RCC 7860 (cell line): ENCODE results near the gene RNF135.
"Not testable (repeated sequence)": the region's sequence is repeated elsewhere in the genome, so short reads cannot be mapped to it uniquely, and the experiment has no call there.

Experiments used
- DNase-seq: peaks from one replicate; pipeline ENCODE4 v3.0.0-alpha.2; 2015; ENCODE audit warnings: low spot score
- FAIRE-seq: peaks from 2 replicates; lab custom pipeline; 2012; peaks lifted over from hg19 to GRCh38; lab: Jason Lieb, UNC

RNF135 gene

GRCh38 chr17:30997270-30997669 is 26.4 kb downstream of the RNF135 start:
- DNase-seq (no peak), FAIRE-seq (no peak)

- FAIRE-seq (no peak), DNase-seq (no peak)
These were observed 27.0 kb downstream of the RNF135 start for GRCh38 chr17:30997842-30998241.

GRCh38 chr17:31002047-31002446 is 31.2 kb downstream of the RNF135 start:
- DNase-seq: no peak
- FAIRE-seq: no peak

- DNase-seq: no peak
- no peak for FAIRE-seq
These were observed 32.5 kb downstream of the RNF135 start for GRCh38 chr17:31003225-31003866.

- FAIRE-seq (no peak), DNase-seq (no peak)
These were observed 33.3 kb downstream of the RNF135 start for GRCh38 chr17:31004160-31004559.

- no peak for FAIRE-seq
- no peak for DNase-seq
These were observed 37.0 kb downstream of the RNF135 start for GRCh38 chr17:31007695-31008373.

GRCh38 chr17:31008374-31009041 is 37.7 kb downstream of the RNF135 start:
- FAIRE-seq: no peak
- DNase-seq: peak; percentile 46

- FAIRE-seq: not testable (repeated sequence)
- peak; percentile 11 for DNase-seq
These were observed 38.3 kb downstream of the RNF135 start for GRCh38 chr17:31009042-31009702.

- DNase-seq, FAIRE-seq: not testable (repeated sequence)
These were observed 39.2 kb downstream of the RNF135 start for GRCh38 chr17:31010014-31010413.

GRCh38 chr17:31013844-31014243 is 43.0 kb downstream of the RNF135 start:
- no peak for FAIRE-seq
- DNase-seq: no peak

GRCh38 chr17:31015639-31016038 is 44.8 kb downstream of the RNF135 start:
- DNase-seq (no peak), FAIRE-seq (no peak)

GRCh38 chr17:31019004-31019403 is 48.2 kb downstream of the RNF135 start:
- DNase-seq (no peak), FAIRE-seq (no peak)

- not testable (repeated sequence) for DNase-seq, FAIRE-seq
These were observed 52.3 kb downstream of the RNF135 start for GRCh38 chr17:31023171-31023570.

GRCh38 chr17:31031841-31032240 is 61.0 kb downstream of the RNF135 start:
- FAIRE-seq: no peak

GRCh38 chr17:31035611-31036010 is 64.8 kb downstream of the RNF135 start:
- not testable (repeated sequence) for DNase-seq, FAIRE-seq

More at GRCh38 chr17:31031841-31032240, 61.0 kb downstream of the RNF135 start:
- no peak for DNase-seq

- not testable (repeated sequence) for DNase-seq, FAIRE-seq
These were observed 70.0 kb downstream of the RNF135 start for GRCh38 chr17:31040837-31041236.

- FAIRE-seq, DNase-seq: not testable (repeated sequence)
These were observed 71.5 kb downstream of the RNF135 start for GRCh38 chr17:31042378-31042777.

GRCh38 chr17:31046856-31047425 is 76.1 kb downstream of the RNF135 start:
- DNase-seq: not testable (repeated sequence)

GRCh38 chr17:31048142-31048541 is 77.3 kb downstream of the RNF135 start:
- DNase-seq: no peak
- no peak for FAIRE-seq

More at GRCh38 chr17:31046856-31047425, 76.1 kb downstream of the RNF135 start:
- not testable (repeated sequence) for FAIRE-seq

- no peak for DNase-seq
- no peak for FAIRE-seq
These were observed 77.9 kb downstream of the RNF135 start for GRCh38 chr17:31048780-31049179.
